ENCODE results near the gene UBFD1.
"Not testable (repeated sequence)": the region's sequence is repeated elsewhere in the genome, so short reads cannot be mapped to it uniquely, and the experiment has no call there.

Gene UBFD1, protein sequence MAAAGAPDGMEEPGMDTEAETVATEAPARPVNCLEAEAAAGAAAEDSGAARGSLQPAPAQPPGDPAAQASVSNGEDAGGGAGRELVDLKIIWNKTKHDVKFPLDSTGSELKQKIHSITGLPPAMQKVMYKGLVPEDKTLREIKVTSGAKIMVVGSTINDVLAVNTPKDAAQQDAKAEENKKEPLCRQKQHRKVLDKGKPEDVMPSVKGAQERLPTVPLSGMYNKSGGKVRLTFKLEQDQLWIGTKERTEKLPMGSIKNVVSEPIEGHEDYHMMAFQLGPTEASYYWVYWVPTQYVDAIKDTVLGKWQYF

DNA sequence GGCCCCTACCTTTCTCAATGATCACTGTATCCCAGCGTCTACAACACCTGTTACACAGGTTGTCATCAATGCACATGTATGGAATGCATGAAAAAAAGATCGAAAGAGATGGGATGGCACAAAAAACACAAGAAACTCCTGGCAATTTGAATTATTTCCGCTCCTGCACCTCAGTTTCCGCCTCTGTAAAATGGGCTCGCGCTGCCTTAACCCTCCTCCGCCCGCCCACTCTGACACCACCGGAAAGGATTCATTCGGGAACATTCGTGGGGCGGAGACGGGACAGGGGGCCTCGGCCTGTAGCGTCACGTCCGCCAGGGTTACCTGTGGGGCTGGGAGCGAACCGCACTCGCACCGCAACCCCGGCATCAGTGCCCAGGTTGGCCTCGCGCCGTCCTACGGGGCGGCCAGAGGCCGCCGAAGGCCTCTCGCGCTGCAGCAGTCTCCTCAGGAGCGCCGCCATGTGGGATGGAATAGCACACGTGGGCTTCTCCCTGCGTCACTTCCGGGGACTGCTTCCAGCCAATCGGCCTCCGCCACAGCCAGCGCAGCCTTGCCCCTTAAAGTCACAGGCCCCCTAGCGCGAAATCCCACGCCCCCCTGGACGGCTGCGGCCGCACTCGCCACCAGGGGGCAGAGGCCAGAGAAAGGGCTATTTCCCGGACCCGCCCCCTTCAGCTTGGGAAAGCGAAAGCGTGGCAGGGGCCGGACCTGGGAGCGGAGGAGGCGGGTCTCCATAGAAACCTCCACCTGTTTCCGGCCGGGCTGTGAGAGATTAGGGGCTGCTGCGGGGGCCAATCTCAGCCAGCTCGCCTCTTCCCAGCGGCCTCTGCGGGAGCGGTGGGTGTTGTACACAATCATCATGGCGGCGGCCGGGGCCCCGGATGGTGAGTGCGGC lies at the start of gene UBFD1, which contains the start of gene EARS2:
TSS of gene UBFD1 (plus strand) at position 847 of the 898 bp plus-strand sequence. CDS start at position 863, 16 bp downstream.
TSS of gene EARS2 (minus strand) at position 470 of the 898 bp plus-strand sequence. CDS start at position 463, 7 bp downstream.
- peak; percentile 99 for DNase-seq

DNA sequence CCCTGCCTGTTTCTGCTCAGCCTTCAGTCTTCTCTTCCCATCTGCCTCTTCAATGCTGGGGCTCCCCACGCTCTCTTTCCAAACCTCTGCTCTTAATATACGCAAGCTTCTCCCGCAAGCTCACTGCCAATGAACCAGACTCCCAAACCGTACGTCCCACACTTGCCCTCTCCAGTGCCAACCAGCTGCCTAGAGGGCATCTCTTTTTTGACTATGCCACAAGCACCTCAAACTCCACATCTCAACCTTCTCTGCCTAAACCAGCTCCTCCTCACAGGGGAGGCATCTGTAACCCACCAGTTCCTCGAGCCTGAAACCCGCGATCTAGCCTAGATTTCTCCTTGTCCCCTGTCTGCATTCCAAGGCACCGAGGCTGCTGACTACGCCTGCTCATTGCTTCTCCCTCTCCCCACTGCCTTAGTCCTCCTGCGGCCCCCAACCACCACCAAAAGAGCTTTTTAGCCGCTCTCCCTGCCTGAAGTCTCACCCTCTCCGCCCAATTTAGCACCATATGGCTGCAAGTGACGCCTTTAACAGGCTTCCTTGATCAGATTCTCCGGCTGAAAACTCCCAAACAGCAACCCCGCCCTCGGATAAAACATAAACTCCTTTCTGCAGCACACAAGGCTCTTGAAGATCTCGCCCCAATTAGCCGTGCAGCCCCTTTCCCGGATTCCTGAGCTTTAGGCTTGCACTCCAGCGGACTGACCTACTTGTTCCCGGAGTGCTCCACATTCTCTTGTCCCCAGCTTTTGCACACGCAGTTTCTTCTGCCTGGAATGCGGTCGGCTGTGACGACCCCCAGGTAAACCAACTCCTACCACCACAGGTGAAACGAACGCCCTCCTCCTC lies 48.7 kb upstream of the UBFD1 start:
- DNase-seq, result peak; percentile 11

DNA sequence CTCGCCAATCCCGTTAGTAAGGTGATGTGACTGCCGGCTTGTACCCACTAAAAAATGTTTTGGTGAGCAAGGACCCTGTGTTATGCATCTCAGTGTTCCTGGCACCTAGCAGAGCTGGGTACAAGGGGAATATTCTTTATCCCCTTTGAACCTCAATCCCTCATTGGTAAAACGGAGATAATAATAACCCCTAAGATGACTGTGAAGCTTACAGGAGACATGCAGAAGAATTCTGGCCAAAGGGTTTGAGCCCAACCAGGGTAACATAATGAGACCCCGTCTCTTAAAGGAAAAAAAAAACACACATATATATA lies 48.1 kb upstream of the UBFD1 start:
- DNase-seq, result no peak

DNA sequence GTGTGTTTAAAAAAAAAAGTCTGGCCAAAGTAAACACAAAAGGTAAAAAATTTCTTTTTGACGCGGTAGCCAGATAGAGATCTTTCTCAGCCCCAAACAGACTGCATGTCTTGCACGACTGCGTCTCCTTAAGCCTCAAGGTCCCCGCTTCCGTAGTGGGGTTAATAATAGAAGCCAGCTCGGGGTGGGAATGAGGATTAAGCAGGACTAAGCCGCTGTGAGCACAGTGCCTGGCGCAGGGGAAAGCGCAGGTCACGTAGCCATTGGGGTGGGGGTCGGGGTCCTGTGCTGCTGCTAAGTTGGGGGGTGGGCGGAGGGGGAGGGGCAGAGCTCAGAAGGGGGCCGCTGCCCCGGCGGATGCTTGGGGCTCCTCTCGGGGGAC lies 47.8 kb upstream of the UBFD1 start:
- DNase-seq, result peak; percentile 31

DNA sequence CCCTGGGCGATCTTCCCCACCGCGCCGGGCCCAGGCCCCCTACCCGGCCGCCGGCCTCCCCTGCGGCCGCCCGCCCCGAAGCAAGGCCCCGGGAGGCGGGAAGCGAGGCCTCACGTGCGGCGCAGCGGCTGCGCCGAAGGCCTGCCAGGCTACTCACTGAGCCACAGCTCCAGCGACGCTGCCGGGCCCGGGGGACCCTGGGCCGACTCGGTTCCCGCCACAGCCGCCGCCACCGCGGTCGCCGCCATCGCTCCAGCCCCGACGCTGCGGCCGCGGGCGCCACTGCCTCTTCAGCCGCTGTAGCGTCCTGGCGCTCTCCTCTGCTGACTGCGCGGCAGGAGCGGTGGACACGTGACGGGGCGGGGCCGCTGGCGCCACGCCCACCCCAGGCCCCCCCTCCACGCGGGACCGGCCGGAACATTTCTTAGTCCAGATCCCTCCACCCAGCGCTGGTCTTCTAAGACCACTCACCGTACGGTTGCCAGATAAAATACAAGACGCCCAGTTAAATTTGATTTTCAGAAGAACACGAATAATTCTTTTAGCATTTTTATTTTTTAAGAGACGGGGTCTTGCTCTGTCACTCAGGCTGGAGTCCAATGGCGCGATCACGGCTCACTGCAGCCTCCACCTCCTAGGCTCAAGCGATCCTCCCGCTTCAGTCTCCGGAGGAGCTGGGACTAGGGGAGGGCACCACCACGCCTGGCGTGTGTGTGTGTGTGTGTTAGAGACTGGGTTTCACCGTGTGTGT lies 47.2 kb upstream of the UBFD1 start, which contains the start of gene GGA2:
TSS of gene GGA2 (minus strand) at position 331 of the 751 bp plus-strand sequence. CDS start at position 248, 83 bp downstream.
- DNase-seq, result peak; percentile 80

DNA sequence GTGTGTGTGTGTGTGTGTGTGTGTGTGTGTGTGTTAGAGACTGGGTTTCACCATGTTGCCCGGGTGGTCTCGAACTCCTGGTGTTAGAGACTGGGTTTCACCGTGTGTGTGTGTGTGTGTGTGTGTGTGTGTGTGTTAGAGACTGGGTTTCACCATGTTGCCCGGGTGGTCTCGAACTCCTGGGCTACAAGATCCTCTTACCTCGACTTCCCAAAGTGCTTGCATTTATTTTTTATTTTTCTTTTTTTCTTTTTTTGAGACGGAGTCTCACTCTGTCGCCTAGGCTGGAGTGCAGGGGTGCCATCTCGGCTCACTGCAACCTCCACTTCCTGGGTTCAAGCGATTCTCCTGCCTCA lies 46.6 kb upstream of the UBFD1 start:
- DNase-seq, result not testable (repeated sequence)

DNA sequence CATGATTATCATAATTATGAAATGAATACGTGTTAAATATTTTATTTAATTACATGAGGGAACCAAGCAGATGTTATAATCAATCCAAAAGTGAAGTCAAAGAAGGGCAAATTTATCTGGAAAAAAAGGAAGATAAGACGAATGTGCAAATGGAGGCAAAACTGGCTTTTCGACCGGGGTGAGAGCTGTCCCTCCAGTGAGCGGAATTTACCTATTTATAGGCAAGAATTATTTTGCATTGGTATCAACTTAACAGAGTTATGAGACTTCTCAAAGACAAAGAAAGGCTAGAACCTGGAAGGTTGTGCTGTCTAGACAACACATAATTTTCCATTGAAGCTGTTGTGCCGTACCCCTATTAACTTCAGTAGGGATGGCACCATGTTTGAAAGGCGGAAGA lies 45.8 kb upstream of the UBFD1 start:
- DNase-seq, result no peak

DNA sequence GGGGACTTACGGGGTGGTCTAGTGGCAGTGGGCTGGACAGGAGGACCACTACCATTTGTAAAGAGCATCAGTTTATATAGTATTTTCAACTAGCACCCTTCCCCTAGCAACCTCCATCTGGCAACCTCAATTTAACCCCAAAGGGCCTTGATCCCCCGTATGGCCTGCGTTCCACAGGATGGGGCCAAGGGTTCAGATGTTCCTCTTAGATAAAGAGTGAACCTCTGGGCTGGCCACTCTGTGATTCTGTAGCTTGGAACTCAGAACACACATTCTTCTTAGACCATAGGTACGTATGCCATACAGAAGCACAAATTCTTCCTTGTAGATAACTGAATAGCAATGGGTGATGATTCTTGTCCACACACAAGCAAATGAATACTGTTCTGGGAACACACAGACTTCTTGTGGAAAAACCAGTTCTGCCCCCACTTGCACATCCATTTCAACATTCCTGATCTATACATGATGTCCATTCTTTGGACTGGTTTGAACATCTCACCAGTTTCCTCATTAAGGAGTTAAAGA lies 45.3 kb upstream of the UBFD1 start:
- DNase-seq, result no peak

DNA sequence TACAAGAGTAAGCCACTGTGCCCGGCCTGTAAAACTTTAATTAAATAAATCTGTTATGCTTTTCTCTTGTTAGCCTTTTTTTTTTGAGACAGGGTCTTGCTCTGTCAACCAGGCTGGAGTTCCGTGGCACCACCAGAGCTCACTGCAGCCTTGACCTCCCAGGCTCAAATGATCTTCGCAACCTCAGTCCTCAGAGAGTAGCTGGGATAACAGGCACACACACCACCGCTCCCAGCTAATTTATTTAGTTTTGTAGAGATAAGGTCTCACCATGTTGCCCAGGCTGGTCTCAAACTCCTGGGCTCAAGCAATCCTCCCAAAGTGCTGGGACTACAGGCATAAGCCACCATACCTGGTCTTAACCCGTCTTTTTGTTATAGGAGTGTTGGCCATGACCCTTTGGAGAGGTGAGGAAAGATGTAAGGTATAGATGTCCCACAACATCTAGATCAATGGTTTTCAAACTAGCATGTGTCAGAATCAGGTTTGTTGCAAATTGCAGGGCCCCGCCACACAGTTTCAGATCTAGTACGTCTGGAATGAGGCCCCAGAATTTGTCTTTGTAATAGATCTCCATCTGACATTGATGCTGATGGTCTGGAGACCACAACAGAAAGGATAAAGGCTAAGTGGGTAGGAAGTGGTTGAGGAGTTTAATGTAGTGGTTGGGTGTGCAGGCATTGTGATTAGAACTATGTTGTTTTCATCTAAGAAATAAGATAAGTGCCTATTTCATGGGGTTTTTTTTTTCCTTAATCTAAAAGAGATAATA lies 43.0 kb upstream of the UBFD1 start:
- DNase-seq, result no peak

DNA sequence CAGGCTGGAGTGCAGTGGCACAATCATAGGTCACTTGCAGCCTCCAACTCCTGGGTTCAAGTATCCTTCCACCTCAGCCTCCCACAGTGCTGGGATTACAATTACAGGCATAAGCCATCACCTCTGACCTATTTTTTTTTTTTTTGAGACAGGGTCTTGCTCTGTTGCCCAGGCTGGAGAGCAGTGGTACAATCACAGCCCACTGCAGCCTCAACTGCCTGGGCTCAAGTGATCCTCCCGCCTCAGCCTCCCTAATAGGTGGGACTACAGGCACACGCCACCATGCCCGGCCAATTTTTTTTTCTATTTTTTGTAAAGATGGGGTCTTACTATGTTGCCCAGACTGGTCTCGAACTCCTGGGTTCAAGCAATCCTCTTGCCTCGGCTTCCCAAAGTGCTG lies 41.6 kb upstream of the UBFD1 start:
- DNase-seq, result no peak

DNA sequence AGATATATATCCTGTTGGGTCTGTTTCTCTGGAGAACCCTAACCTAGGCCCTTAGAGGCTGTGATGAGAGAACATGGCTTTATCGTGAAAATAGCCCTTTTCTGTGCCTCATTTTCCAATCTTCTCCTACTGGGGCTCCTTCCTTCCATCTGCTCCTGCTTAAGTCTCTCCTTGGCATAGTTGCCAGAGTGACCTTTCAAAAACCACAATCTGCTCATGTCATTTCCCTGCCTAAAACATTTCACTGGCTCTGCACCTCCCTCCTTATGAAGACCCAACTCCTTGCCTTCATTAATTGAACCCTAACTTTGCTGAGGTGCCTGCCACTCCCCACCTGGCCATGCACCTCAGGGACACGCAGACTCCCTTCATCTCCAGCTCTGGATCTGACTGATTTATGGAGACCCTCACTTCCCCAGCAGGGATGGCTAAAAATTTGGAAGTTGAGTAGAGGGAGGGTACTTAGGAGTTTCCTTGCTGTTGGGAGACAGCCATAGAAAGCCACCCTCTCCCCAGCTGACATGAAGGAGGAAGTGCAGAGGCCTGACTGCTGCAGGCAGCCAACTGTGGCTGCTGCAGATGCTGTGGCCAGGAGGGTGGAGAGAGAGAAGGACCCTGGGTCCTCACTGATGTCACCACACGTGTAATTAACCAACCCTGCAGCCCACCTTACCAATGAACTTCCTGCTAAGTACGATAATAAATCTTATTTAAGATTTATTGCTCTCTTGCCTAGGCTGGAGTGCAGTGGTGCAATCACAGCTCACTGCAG lies 41.0 kb upstream of the UBFD1 start:
- DNase-seq, result no peak

DNA sequence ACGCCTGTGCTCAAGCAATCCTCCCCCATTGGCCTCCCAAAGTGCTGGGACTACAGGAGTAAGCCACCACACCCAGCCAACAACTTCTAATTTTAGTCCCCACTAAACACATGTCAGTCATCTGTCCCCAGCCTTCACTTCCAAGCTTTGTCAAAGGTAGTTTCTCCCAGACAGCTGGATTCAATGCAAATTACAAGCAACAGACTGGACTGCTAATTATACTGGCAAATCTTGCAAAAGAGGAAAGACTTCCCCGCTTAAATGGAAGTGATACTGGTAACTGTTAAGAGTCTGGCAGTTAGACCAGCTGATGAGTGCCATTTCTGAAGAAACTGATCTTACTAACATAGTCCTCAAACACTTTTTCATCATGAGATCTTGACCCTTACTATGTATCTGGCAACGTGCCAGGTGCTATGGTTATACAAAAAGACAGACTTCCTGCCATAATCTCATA lies 39.1 kb upstream of the UBFD1 start:
- DNase-seq, result no peak

DNA sequence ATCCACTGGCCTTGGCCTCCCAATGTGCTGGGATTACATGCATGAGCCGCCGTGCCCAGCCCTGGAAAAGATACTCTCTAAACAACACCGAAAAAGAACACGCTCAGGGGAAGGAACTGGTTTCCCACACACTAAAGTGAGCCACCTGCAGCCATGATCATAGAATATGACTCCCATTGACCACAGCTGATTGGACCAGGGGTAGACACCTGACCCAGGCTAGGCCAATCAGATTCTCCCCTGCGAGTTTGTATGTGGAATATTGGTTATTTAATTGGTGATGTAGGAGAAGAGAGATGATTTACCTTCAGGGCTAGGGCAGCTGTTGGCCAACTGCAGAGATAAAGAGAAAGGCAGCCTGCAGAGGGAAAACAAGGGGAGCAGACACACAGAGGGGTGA lies 38.2 kb upstream of the UBFD1 start:
- DNase-seq, result no peak

DNA sequence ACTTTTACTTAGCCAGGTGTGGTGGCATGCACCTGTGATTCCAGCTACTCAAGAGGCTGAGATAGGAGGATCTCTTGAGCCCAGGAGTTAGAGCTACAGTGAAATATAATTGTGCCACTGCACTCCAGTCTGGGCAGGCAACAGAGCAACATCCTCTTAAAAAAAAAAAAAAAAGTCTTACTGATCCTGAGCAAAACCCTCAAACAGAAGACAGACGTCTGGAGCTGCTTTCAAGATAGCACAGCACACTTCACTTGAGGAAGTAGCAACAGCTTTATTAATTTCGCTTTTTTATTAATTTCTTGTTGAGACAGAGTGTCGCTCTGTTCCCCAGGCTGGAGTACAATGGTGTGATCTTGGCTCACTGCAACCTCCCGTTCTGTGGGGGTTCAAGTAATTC lies 37.0 kb upstream of the UBFD1 start:
- no peak for DNase-seq

DNA sequence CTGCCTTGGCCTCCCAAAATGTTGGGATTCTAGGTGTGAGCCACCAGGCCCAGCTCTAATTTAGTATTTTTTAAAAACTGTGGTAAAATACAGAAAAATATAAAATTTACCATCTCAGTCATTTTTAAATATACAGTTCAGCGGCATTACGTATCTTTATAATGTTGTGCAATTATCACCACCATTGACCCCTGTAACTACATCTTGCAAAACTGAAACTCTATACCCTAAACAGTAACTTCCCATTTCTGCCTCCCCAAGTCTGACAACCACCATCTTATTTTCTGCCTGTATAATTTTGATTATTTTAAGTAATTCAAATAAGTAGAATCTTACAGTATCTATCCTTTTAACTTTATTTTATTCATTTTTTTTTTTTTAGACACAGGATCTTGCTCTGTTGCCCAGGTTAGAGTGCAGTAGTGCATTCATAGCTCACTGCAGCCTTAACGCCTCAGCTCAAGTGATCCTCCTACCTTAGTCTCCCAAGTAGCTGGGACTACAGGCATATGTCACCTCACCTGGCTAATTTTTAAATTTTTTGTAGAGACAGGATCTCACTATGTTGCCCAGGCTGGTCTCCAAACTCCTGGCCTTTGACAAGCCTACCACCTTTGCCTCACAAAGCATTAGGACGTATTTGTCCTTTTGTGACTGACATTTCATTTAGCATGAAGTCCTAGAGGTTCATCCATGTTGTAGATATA lies 36.3 kb upstream of the UBFD1 start:
- DNase-seq, result no peak

DNA sequence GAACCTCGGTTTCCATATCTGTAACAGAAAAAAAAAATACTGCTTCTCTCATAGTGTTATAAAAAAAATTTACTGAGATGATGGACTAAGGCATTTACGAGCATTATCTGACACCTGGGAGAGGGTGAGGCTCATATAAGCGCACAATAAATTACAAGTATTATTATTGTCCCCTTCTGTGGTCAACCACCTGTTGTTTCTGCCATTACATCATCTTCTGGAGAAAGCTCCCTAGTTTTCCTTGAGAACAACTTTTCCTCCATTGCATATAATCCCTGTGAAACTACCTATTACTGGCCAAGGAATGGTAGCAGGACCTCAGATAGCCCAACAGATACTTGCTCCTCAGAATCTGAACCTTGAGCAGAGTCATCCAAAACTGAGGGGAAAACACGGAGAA lies 35.6 kb upstream of the UBFD1 start:
- DNase-seq, result no peak

DNA sequence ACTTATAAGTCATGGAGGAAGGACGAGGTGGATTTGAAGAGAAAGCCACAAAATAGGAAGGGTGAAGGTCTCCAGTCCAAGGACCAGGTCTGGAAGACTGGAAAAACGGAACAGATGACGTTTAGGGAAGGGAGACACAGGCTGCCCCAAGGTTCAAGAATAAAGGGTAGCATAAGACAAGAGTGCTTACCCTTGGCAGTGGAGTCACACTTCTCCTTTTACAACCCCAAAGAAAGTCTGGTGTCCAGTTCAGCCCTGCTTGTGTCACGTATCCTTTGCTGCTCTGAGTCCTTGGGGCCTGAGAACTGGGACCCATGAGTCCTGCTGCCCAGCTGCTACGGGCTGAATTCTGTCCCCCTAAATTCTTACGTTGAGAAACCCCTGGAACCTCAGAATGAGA lies 34.2 kb upstream of the UBFD1 start:
- DNase-seq, result no peak

DNA sequence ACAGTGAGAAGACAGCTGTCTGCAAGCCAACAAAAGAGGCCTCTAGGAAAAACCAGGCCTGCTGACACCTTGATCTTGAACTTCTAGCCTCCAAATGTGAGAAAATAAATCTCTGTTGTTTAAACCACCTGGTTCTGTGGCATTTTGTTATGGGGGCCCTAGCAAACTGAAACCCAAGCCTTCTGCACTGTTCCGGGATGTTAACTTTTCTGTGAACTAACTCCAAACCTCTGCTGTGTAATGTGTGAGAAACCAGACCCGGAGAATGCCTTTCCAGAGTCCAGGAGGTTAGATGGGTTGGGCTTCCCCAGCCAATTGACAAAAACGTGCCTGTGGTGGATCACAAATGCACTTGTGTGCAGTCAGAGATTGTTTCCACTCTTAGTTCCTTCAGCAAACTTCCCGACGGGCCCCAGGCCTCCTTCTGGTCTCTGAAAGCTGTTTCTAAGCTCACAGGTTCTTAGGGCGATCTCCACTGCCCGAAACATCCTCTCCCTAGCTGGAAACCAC lies 33.6 kb upstream of the UBFD1 start:
- DNase-seq, result no peak

DNA sequence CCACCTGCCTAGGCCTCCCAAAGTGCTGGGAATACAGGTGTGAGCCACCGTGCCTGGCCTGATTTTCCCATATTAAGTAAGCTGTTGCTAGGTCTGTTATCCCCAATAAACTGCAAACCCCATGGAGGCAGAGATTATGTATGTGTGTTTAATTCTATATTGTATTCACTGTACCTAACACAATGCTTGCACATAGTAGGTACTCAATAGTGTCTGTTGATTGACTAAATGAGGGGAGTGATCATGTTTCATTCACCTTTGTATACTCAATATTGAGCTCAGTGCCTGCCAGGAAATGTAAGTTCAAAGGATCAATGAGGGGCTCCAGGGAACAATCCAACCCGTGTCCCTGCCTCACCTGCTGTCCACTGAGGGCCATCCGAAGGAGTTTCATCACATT lies 32.6 kb upstream of the UBFD1 start:
- DNase-seq, result no peak

Measured in fibroblast of upper back skin (primary cell).